Thyroid gland (tissue), 4 donors: ENCODE results near the gene SPDYE17. TPM values are rescaled to one million over a fixed set of nuclear protein-coding genes. Genes with fewer than 3 reads are reported as not detected.
"Not testable (repeated sequence)": the region's sequence is repeated elsewhere in the genome, so short reads cannot be mapped to it uniquely, and the experiment has no call there.

Experiments
- DNase-seq, 2 donors: peaks; one replicate each; pipeline ENCODE4 v3.0.0-alpha.2; 2019
- H3K27ac ChIP-seq, 3 donors: fragments of 200-600 bp; sonication (generic); 1 replicate in 2 of 3; 2 replicates in 1 of 3; pipeline ENCODE4 v1.5.1; 2016 to 2019; ENCODE audit warnings: mild to moderate bottlenecking in 1 of 3, moderate library complexity in 1 of 3
- H3K27me3 ChIP-seq: fragments of 200-600 bp; sonication (generic); one replicate; pipeline ENCODE4 v1.5.1; 2019
- H3K36me3 ChIP-seq, 2 donors: fragments of 200-600 bp; sonication (generic); one replicate each; pipeline ENCODE4 v1.5.1; 2016 to 2019
- H3K4me1 ChIP-seq, 2 donors: fragments of 200-600 bp; sonication (generic); one replicate each; pipeline ENCODE4 v1.5.1; 2017 to 2019
- H3K4me3 ChIP-seq, 3 donors: fragments of 200-600 bp; sonication (generic); replicated peaks in 1 of 3; 1 replicate in 2 of 3; 2 replicates in 1 of 3; pipeline ENCODE4 v1.5.1; 2016; ENCODE audit warnings: mild to moderate bottlenecking in 1 of 3
- H3K9me3 ChIP-seq: fragments of 200-600 bp; sonication (generic); one replicate; pipeline ENCODE4 v1.5.1; 2017
- POLR2A ChIP-seq, 2 donors: fragments of 450-650 bp; IDR thresholded peaks; one replicate each; pipeline ENCODE4 v1.6.1; 2017; ENCODE audit warnings: antibody characterized with exemption in 2 of 2, mild to moderate bottlenecking in 2 of 2, moderate library complexity in 1 of 2
- WGBS, 2 donors: methylation state at CpG; one replicate each; pipeline ENCODE4 v1.1.5; 2017; 5-methylcytosine and 5-hydroxymethylcytosine counted together
- intact Hi-C: fragments of 100-400 bp; cut with DNase I; formaldehyde crosslinking; loops from one replicate; pipeline ENCODE4 v1.15.1; 2023
- total RNA-seq, 4 donors: library from RNA; depleted of rRNA; stranded (reverse); fragments of >200 nt; gene quantifications; one replicate each; pipeline ENCODE4 v1.2.3, GENCODE V29; 2016
- TF ChIP-seq, protein P1 (sequence below), 6 experiments: fragments of 200-600 bp in 3 of 6; fragments of 450-650 bp in 3 of 6; sonication (generic) in 3 of 6; IDR thresholded peaks; one replicate each; pipeline ENCODE4 v1.5.1; 2016 to 2019; ENCODE audit warnings: antibody characterized with exemption in 6 of 6, mild to moderate bottlenecking in 2 of 6, inconsistent platforms in 1 of 6, moderate library complexity in 1 of 6

Gene SPDYE17
- total RNA-seq, 4 donors from 2014 or later, result not detected

DNA sequence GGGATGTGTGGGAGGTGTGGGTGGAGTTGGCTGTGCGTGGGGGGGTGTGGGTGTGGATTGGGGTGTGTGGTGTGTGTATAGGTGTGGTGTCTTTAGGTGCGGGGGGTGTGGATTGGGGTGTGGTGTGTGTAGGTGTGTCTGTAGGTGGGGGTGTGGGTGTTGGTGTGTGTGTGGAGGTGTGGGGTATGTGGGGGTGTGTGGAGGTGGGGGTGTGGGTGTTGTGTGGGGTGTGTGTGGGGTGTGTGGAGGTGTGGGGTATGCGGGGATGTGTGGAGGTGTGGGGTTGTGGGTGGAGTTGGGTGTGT lies 33.9 kb downstream of the SPDYE17 start:
- peaks cover 0 to 10% of the 10 kb centered on the region in 2 donors for H3K36me3 ChIP-seq
- no peaks in the 10 kb centered on the region for H3K4me1 ChIP-seq
- H3K9me3 ChIP-seq, result no peaks in the 10 kb centered on the region
- no peak overlapping the region for H3K27ac ChIP-seq
- 74 to 93% methylated on average over 3 of the region's 3 CpGs for WGBS, 2 donors
- no peak for DNase-seq
- TF ChIP-seq, protein P1, sequence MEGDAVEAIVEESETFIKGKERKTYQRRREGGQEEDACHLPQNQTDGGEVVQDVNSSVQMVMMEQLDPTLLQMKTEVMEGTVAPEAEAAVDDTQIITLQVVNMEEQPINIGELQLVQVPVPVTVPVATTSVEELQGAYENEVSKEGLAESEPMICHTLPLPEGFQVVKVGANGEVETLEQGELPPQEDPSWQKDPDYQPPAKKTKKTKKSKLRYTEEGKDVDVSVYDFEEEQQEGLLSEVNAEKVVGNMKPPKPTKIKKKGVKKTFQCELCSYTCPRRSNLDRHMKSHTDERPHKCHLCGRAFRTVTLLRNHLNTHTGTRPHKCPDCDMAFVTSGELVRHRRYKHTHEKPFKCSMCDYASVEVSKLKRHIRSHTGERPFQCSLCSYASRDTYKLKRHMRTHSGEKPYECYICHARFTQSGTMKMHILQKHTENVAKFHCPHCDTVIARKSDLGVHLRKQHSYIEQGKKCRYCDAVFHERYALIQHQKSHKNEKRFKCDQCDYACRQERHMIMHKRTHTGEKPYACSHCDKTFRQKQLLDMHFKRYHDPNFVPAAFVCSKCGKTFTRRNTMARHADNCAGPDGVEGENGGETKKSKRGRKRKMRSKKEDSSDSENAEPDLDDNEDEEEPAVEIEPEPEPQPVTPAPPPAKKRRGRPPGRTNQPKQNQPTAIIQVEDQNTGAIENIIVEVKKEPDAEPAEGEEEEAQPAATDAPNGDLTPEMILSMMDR (IDR thresholded peaks at IDR 0.05), result no peak
- TF ChIP-seq POLR2A (IDR thresholded peaks at IDR 0.05), result no peak
- intact Hi-C loops, result no loop called here
- no peaks in the 10 kb centered on the region for H3K27me3 ChIP-seq
- no peak overlapping the region for H3K4me3 ChIP-seq

DNA sequence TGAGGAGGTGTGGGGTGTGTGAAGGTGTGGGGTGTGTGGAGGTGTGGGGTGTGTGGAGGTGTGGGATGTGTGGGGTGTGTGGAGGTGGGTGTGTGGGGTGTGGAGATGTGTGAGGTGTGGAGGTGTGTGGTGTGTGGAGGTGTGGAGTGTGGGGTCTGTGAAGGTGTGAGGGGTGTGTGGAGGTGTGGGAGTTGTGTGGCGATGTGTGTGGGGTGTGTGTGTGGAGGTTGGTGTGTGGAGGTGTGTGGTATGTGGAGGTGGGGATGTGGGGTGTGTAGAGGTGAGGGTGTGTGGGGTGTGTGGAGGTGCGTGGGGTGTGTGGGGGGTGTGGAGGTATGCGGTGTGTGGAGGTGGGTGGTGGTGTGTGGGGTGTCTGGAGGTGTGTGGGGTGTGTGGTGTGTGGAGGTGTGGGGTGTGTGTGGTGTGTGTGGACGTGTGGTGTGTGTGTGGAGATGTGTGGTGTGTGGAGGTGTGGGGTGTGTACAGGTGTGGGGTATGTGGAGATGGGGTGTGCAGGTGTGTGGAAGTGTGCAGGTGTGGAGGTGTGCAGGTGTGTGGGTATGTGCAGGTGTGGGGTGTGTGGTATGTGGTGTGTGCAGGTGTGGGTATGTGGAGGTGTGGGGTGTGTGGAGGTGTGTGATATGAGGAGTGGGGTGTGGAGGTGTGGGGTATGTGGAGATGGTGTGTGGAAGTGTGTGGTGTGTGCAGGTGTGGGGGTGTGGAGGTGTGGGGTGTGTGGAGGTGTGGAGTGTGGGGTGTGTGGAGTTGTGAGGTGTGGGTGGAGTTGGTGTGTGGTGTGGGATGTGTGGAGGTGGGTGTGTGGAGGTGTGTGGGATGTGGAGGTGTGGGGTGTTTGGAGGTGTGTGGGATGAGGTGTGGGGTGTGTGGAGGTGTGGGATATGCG lies 34.5 kb downstream of the SPDYE17 start:
- Histone ChIP-seq H3K36me3 (peaks cover 0 to 8% of the 10 kb centered on the region in 2 donors), H3K4me1 (no peaks in the 10 kb centered on the region), H3K27me3 (no peaks in the 10 kb centered on the region), H3K27ac (no peak overlapping the region), H3K4me3 (no peak overlapping the region), H3K9me3 (no peaks in the 10 kb centered on the region)
- intact Hi-C loops, result no loop called here
- 86% methylated on average over 5 of the region's 5 CpGs for WGBS, 2 donors
- DNase-seq, result no peak
- TF ChIP-seq, protein P1 (IDR thresholded peaks at IDR 0.05), result no peak
- no peak for TF ChIP-seq POLR2A (IDR thresholded peaks at IDR 0.05)

DNA sequence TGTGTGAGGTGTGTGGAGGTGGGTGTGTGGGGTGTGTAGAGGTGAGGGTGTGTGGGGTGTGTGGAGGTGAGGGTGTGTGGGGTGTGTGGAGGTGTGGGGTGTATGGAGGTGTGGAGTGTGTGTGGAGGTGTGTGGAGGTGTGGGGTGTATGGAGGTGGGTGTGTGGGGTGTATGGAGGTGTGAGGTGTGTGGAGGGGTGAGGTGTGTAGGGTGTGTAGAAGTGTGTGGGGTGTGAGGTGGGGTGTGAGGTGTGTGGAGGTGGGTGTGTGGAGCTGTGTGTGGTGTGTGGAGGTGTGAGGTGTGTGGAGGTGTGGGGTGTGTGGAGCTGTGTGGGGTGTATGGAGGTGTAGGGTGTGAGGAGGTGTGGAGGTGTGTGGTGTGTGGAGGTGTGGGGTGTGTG lies 35.2 kb downstream of the SPDYE17 start:
- H3K36me3 ChIP-seq, H3K27ac ChIP-seq, DNase-seq, H3K9me3 ChIP-seq, H3K27me3 ChIP-seq, intact Hi-C loops, H3K4me3 ChIP-seq, H3K4me1 ChIP-seq: not testable (repeated sequence)

DNA sequence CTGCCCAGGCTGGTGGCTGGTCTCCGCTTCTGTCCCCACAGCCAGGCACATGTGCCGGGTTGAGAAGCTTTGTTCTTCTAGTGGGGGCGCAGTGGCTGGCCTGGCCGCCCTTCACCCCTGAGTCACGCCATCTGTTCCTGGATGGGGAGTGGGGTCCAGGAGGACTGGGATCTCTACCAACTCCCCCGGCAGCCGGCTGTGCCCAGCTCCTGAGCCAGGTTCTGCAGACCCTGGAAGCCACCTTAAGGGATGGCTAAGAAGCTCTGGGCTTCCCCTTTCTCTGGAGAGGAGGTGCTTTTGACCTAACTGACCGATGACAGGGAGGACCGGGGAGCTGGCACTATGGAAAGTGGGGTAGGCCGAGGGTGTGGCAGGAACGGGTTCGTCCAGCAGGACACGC lies 37.9 kb downstream of the SPDYE17 start:
- intact Hi-C loops, H3K27ac ChIP-seq, H3K9me3 ChIP-seq, H3K4me3 ChIP-seq, H3K4me1 ChIP-seq, DNase-seq, H3K27me3 ChIP-seq, H3K36me3 ChIP-seq: not testable (repeated sequence)
- WGBS, 2 donors, result 100% methylated on average over 5 of the region's 13 CpGs; no CpG with 5 or more reads in 1 of the 2 donors

DNA sequence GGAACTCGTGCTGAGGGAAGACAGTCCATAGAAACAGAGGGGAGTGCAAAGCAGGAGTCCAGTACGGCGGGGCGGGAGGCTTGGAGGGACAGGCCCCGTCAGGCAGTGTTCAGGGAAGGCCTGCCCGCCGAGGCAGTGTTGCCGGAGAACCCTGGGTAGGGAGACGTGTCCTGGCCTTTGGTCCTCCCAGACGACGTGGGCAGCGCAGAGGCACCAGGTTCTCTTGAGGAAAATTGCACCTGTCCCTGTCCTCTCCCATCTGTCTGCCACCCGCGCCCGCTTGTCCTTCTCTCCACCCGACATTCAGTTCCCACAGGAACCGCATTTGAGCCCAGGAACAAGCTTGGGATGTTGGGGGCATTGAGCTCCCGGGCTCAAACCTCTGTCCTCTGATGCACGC lies 38.3 kb downstream of the SPDYE17 start:
- H3K27ac ChIP-seq, H3K36me3 ChIP-seq, H3K4me1 ChIP-seq, DNase-seq, intact Hi-C loops, H3K4me3 ChIP-seq, H3K27me3 ChIP-seq, H3K9me3 ChIP-seq: not testable (repeated sequence)
- WGBS, 2 donors, result 94 to 96% methylated on average over 14 to 18 of the region's 19 CpGs

DNA sequence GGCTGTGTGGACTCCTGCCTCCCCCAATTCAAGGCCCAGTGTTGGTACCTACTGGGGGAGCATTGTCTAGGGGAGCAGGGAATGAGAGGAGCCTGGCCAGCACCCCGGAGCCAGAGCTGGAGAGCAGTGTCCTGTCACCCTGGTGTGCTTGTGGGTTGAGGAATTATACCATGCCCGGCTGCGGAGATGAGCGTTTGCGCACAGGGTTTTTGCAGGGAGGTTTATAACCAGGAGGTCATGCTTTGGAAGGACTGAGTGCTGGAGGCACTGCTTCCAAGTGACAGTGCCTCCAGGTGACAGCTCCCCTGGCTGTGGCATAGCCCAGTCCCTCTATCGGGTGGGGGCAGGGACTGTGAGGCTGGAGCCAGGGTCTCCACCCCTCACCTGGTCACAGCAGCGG lies 39.3 kb downstream of the SPDYE17 start:
- H3K4me1 ChIP-seq, H3K9me3 ChIP-seq, H3K4me3 ChIP-seq, H3K36me3 ChIP-seq, intact Hi-C loops, DNase-seq, H3K27me3 ChIP-seq, H3K27ac ChIP-seq: not testable (repeated sequence)
- no CpG with 5 or more reads among the region's 7 CpGs for WGBS, 2 donors

DNA sequence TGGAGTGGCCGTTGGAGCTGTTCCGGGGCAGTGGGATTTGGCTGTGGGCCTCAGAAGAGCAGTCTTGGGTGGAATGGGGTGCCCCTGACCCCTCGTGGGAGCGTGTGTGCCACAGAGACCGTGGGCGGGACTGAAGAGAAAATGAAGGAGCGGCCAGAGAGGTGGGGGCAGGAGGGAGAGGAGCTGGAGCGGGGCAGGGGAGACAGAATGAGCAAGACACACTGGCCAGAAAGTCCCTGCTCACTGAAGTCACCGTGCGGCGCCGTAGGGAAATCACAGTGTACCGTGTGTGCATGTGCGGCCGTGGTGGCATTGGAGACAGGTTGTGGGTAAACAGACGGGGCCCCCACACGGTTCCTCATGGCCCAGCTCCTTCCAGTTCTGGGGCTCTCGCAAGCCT lies 40.0 kb downstream of the SPDYE17 start:
- H3K4me3 ChIP-seq, DNase-seq, H3K27ac ChIP-seq, intact Hi-C loops, H3K27me3 ChIP-seq, H3K9me3 ChIP-seq, H3K4me1 ChIP-seq, H3K36me3 ChIP-seq: not testable (repeated sequence)
- WGBS, 2 donors, result 77 to 82% methylated on average over 5 to 11 of the region's 18 CpGs

DNA sequence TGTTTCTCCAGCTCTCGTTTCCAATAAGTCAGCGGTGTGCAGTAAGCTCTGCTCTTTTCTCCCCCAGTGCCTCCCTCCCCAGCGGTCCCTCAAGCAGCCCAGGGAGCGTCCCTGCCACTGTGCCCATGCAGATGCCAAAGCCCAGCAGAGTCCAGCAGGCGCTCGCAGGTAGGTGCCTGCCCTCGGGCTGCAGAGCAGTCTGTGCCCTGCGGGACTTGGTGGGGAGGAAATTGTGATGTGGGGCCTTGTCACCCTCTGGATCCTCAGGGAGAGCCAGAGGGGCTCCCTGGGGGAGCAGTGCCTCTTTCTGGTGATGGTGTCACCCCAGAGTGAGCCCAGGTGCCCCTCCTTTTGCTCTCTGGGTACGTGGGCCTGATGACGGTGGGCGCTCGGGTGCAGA lies 42.0 kb downstream of the SPDYE17 start:
- intact Hi-C loops, DNase-seq: not testable (repeated sequence)

DNA sequence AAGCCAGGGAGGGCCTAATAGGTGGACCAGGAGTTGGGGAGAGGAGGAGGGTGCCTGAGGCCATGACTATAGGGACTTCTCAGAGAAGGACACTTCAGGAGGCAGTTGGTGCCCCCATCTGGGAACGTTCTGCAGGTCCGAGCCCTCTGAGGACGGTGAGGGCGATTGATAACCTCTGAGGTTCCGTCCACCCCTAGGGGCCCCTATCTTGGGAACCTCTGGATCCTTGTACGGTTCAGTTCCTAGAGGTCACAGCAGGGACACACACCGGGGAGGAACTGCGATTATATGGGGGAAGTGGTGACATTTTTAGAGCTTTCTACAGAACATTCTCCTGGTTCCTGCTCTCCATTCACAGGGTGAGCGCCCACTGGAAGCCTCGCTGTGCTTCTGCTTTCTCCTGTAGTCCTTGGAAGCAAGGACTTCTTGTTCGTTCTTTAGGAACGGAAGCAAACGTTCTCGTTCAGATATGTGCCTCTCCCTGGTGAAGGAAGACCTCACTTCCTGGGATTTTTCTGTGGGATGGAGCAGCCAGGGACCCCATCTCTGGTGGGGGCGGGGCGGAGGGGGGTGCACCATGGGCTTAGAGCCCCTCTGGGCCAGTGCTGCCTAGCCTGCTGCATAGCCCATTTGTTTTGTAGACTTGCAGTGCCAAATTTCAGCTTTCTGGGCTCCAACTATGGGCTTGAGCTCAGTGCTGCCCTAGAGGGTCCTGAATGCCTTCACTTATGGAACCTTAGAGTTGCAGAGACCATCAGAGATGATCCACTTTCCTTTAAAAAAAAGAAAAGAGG lies 46.0 kb downstream of the SPDYE17 start:
- H3K9me3 ChIP-seq, DNase-seq, H3K27me3 ChIP-seq, H3K4me3 ChIP-seq, H3K4me1 ChIP-seq, intact Hi-C loops, H3K27ac ChIP-seq, H3K36me3 ChIP-seq: not testable (repeated sequence)
- 80 to 85% methylated on average over 2 to 3 of the region's 16 CpGs for WGBS, 2 donors

More for the DNA sequence above, 42.0 kb downstream of the SPDYE17 start:
- H3K27ac ChIP-seq, H3K9me3 ChIP-seq, H3K27me3 ChIP-seq, H3K4me3 ChIP-seq, H3K4me1 ChIP-seq, H3K36me3 ChIP-seq: not testable (repeated sequence)
- WGBS, 2 donors, result 67 to 80% methylated on average over 1 of the region's 12 CpGs

DNA sequence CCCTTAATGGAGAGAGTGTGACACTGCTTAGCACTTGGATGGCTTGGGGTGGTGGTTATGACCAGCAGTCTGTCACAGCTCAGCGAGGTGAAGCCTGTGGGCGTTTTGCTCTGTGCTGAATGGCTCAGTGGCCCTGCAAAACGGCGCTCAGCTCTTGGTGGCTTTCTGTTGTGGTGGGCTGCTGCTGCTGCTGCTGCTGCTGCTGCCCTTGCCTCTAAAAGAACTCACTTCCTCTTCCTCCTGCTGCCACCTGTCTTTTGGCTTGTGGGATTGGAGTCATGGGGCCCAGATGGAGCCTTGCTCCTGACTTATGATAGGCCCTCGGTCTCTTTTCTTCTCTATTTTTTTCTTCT lies 47.4 kb downstream of the SPDYE17 start:
- H3K27me3 ChIP-seq, H3K9me3 ChIP-seq, H3K4me3 ChIP-seq, H3K36me3 ChIP-seq, intact Hi-C loops, DNase-seq, H3K27ac ChIP-seq, H3K4me1 ChIP-seq: not testable (repeated sequence)
- no CpG with 5 or more reads among the region's 5 CpGs for WGBS, 2 donors
